HG02852 (cell line): ENCODE measurements around the gene ALDH3B1.

Source experiments
- ATAC-seq: cut with Tn5 transposase; IDR thresholded peaks from one replicate; pipeline ENCODE4 v1.9.1; 2021; ENCODE audit warnings: mild to moderate bottlenecking, moderate library complexity; ENCODE audit not compliant: unreplicated experiment

Gene ALDH3B1

DNA sequence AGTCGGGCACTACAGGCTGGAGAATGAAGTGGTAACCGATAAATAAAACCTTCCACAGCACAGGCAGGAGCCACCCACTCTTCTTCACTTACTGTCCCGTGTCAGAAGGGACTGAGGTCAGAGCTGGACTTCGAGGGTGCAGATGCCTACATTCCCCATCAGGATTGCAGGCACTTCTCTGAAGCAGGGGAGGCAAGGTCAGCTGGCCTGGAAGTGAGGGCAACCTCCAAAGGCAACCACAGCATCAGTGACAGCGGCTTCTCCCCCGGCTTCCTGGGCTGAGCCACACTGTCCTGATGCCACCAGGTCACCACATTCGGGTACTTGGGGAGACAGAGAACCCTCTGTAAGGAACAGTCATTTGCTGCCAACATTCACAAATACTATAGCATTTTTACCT, 51.4 kb downstream of the ALDH3B1 start:
- no peak for ATAC-seq

DNA sequence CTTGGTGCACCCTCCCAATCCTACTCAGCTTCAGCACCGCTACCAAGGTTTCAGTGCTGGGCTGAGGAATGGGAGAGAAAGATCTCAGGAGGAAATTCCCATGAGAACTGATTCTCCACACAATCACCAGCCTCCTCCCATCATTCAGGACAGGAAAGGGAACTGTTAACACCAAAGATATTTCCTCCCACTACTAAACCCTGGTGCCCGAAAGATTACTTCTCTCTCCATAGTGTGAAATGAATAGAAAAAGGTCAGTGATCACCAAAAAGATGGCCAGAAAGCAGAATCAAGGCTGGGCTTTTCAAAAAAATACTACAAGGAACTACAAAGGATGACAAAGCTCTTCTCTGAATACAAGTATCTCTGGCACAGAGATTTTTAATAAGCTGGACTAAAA, 54.8 kb downstream of the ALDH3B1 start:
- no peak for ATAC-seq

DNA sequence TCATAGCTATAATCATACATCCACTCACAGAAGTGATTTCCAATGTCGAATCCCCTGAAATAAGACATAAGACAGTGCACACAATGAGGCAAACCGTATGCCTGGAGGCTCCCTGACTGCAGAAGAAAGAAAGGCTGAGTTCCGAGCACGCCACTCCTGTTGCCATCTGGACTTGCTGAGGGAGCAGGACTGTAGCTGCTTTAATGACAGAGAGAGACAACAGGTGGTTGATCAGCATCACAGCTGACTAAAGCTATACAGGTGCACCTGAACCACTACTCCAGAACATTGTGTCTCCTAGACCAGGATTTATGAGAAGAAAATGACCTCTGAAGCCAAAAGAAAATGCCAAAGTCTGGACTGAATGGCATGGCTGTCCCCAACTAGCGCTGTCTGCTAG, 55.7 kb downstream of the ALDH3B1 start:
- no peak for ATAC-seq

DNA sequence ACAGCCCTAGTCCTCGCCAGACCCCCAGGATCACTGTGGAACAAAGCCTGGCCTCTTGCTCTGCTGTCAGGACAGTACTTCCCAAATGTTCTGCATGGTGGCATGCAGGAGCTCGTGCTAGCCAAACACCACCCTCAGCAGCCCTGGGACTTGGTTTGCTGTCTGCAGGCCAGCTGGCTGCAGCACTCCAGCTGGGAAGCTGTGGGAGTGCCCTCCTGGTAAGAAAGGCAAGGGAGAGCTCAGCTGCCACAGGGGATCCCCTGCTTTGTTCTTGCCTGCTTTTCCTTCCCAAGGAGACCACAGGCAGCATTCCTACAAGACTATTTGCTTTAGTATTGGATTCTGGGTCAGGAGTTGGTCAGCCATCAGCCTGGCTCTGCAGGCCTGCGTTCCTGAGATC, 56.6 kb downstream of the ALDH3B1 start:
- ATAC-seq: no peak

DNA sequence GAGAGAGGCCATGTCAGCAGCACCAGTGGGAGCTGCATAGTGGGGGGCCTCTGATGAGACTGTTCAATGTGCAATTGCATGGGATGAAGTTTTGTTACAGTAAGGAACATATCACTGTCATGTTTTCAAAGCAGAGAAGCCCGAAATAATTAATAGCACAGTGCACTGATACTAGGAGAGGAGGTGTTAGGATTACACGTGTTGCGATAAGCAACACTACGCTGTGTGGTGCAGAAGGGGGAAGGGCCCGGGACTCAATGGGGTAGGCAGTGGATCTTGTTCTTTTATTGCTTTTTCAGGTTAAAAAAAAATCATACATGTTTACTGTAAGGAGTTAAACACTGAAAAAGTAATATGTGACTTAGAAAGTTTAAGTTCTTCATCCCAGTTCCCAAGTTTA, 57.9 kb downstream of the ALDH3B1 start:
- ATAC-seq: no peak

DNA sequence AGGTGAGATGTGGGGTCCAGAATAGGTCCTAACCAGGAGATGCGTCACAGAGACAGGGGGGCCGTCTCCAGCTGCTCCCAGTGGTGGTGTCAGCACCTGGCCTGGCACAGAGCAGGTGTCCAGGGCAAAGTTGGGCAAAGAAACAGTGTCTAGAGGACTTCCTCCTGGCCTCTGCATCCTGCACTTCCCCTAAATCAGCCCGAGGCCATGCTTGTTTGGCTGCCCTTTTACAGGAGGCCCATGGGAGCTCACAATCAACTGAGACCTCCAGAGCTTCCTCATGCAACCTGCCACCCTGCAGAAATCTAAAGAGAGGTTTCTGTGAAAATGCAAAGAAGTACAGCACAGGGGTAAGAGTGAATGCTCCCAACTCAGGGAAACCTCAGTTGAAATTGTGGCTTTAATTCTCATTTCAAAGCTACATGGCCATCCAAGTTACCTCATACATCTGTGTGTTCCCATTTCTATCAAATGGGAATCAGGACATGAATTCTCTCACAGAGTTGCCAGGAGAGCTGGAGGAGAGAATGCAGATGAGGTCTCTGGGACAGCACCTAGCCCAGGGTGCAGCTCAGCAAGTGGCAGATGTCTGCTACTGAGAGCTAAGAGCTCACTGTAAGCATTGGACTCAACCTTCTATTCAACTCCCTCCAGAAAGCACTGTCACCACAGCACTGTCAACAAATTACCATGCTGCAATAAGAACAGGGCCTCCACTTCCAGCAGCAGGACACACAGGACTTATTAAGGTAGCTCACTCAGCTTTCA, 61.3 kb downstream of the ALDH3B1 start:
- ATAC-seq: no peak

DNA sequence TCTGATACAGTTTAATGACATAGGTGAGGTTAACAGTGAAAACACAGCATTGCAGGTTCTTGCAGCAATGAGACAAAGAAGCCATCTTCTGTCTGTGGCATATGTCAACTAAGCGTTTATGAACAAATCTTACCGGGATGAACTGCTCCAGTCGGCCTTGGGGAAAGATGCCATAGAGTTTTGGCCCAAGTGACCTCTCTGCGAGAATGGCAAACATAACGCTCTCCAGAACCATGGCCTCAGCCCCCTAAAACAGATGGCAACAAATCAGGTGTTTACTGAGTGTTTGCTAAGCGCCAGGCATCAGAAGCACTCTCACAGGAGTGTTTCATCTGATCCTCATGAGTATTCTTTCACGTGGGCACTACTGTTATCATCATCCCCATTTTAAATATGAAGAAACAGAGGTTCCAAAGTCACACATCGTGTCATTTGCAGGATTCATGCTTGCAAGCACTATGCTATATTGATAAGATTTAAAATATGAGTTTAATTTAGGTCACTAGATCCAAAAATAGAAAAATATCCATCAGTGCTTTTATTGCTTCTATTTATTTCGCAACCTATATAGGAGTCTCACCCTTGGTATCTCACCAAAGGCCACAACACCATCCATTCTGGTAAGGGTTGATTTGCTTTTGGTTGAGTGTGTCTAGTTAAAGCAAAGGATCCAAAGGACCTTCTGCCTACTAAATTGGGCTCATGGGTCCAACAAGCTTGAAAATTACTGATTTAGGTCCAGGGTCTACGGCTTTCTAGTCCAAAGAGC, 64.6 kb downstream of the ALDH3B1 start:
- no peak for ATAC-seq

DNA sequence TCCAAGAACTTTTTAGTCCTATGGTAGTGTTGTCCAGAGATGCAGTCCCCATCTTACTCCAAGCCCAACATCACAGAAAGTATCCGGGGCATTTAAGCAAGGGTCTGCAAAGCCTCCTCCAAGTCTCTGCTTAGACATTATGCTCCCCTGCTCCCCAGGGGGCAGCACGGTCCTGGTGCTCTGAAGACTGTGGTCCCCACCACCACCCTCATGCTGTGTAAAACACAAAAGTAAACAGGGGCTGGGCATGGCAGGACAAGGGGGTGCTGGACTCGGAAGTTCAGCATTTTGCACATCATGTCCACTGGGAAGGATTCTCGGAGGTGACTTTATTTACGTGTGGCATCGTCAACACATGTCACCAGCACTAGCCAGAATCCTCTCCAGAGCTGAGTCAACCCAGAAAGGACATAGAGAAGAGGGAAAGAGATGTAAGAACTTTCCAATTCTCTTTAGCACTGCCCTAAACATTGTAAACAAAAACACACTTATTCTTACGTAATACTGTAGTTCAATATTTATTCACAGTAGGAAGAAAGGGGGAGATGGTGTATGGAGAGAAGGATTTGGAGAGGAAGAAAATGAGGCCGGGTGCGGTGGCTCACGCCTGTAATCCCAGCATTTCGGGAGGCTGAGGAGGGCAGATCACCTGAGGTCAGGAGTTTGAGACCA, 66.4 kb downstream of the ALDH3B1 start:
- no peak for ATAC-seq

DNA sequence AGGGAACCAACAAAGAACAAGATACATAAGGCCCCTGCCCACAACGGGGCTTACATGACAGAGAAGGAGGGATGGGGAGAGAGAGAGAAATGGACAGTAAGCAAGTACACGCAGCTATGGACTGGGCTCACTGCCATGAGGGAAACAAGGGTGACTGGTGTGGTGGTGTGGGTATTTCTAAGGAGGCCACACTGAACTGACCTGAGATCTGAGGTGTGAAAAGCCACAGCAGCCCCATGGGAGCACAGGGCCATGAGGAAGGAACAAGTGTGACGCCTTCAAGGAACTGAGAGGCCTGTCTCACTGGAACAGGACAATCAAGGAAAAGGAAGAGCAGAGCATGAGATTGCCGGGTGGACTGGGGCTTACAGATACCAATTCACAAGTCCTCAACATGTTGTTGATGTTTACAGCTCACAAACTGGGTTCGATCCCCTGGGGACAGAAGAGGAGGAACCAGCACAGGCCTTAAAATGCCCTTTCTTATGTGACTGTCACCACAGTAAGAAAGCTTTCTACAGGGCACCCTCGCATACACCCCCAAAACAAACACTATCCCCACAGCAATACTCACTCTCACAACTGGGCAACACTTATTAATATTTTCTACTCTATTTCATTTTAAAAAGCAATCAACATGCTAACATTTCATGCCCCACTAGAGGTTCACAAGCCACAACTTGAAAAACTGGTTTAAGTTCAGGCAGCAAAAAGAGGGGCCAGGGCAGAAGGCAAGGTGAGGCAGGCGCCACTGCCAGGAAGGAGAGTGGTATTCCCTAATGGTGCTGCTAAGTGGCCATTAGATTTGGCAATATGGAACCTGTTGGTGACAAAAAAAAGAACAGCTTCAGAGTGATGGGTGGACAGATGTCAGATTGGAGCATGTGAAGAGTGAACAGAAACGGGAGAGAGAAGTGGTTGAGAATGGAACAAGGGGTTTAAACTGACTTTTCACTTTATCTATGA, 67.8 kb downstream of the ALDH3B1 start:
- ATAC-seq: no peak
